Activated effector memory CD4-positive, alpha-beta T cell treated with Interleukin-2 at 50 U/mL for 16 hours (primary cell): ENCODE data around the gene CACNB4.
"Not testable (repeated sequence)": the region's sequence is repeated elsewhere in the genome, so short reads cannot be mapped to it uniquely, and the experiment has no call there.

Experiments
- DNase-seq: peaks from one replicate; pipeline ENCODE4 v3.0.0-alpha.2; 2020

CACNB4 gene

DNA sequence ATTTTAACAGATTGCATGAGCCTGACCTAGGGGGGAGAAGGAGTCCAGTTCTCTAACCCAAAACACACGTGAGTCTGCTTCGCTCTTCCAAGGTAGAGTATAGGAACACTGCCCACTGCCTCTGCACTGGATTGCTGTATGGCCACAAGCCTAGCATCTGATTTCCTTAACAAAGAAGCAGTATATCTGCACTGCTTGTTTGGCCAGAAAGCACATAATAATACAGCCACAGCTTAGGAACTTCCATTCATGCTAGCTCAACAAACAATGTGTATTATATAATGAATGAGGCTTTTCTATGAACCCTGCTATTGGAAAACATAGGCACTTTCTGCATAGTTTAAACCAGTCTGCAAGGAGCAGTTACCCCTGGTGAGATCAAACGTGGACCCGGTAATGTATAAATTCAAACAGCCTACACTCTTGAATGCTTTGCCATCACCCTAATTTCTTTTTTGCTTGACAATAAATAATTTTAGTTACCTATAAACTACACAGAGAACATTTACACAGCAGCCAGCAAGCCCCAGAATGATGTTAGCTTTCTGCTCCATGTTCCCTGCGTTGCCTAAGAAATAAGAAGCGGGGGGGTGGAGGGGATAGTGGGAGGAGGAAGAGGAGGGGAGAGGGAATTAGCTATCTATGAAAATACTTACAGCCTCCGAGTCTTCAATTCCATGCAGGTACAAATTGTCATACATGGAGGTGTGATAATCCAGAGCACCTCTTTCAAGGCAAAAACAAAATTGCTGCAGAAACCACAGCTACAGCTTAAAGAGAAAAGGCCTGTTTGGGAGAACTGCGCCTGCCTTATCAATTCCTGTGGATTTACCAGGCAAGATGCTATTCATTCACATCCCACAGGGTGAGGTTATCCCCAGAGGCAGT lies 125.6 kb downstream of the CACNB4 start:
- no peak for DNase-seq

DNA sequence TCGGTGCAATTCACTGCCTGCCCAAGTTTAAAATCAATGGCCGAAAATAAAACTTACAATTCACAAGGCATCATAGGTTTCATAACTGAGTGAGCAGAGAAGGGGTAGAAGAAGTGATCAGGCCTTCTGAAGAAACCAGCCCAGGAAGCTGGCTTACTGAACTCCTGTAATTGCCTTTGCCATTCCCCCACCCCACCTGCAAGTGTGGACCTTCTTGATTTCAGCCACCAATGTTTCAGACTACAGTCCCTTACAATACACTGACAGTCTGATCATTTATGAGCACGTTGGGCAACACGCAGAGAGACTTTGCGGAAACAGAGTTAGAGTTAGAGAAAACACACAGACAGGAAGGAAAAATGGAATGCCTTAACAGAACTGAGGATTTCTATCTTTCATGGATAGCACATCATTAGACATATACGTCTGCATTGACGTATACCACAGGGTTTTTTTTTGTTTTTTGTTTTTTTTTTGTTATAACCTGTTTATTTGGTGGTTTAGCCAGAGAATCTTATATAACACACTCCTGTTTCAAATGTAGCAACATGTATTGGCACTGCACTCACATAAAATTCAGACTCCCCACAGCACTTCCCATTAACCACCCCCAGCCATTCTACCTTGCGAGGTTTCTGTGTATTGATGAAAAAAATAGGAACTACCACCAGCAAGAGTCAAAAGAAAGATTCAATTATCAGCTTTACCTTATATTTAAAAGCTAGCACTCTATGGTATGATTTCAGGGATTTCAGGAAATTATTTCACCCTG lies 126.4 kb downstream of the CACNB4 start:
- DNase-seq: no peak

DNA sequence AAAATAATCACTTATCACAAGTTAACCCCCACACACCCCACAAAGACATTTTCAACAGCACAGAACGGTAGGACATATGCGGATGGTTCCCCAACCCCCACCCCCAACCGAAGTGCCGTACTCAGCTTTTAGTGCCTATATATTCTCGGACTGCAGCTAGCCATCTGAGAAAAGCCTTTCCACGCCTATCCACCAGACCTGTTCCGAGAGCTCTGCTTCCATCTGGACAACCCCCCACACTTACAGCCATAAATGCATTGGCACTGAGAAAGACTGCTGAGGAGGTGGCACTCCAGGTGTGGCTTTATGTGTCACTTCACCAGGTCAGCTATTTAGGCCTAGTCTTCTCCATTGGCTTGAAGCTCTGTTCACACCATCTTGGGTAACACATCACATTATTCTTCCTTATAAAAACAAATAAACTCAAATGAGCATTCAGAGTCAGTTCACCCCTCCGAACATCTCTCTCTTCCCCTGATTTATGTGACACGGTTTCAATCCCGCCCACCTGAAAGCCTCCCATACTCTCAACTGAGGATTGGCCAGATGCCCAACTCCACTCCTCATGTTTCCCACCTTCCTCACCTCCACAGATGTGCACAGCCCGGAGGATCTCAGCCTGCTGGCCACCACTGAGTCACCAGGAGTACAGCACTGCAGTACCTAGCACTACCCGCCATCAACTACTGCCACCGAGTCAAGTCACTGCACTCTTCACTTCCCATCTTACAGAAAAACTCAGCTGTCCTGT lies 127.4 kb downstream of the CACNB4 start:
- no peak for DNase-seq

DNA sequence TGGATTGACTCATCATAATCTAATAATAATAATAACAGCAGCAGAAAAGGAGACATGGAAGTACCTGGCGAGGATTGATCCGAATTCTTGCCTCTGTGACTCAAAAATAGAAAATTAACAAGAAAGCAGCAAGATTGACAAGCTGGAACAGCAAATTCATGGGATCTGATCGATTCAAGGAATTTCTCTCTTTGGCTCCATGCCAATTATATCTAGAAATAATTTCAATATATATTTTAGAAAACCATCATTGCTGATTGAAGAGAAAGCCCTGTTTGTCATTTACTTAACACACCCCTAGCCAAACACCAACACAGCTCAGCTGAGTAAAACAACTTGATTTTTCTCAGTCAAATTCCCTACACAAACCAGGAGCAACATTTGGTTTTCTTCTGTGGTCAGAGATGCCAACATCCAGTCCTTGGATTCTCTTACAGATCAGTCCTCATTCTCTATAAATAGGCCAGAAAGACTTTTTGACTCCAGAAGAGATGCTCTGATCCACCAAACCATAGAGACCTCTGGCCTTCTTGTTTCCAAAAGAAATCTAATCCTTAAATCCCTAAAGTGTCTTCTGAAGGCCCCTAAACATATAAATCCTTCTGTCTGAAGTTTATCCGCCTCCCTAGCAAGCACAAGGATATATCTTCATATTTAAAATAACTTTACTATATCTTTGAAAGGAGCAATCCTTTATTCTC lies 129.9 kb downstream of the CACNB4 start:
- DNase-seq: no peak

DNA sequence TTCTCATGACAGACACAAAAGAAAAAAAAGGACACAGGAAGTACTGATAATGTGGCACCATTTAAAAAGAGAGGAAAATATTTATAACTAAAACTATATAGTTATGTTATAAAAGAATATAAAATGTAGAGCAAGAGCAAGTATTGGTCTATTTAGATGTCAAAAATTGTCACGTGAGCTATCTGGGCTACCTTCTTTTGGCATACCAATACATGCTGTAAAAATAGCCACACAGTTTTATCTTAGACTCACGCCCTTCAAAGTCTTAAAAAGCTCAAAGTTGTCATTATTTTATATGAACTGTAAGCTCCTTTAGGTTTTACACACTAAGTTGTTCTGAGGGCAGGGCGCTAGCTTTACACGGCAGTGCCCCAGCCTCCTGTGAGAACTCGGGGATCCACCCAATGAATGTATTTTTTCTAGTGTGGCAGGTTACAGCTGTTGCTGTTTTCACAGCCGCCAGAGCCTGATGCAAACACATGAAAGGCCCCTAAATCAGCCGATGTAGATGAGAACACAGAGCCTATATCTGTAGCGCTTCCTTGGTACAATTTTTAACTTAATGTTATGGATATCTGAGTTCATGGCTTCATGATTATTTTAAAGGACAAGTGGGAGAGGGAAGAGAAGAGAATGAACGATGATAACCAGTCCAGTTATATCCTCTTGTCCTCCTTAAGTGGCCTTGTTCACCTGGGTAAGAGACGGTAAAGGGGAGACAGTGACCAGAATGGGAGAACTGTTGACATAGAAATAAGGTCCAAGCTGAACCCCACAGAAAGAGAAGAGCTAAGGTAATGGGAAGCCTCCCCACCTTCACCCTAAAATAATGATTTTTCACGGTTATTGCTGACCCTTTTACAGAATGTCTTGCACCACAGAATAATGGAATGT lies 130.8 kb downstream of the CACNB4 start:
- DNase-seq: no peak

DNA sequence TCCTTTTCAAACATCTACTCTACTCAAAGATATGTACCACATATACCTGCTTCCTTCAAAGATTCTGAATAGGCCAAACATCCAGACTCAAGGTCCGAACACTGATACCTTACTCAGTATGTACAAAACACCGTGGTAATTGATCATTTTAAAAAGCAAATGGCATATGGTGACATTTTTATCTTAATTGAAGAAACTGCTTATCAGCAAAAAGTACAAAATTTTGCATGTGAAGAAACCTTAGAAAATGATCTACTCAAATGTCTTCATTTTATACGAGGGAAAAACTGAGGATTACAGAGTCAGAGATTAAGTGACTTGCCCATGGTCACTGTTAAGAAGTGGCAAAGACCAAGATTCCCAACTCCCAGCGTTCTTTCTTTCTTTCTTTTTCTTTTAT lies 133.0 kb downstream of the CACNB4 start:
- DNase-seq: no peak

DNA sequence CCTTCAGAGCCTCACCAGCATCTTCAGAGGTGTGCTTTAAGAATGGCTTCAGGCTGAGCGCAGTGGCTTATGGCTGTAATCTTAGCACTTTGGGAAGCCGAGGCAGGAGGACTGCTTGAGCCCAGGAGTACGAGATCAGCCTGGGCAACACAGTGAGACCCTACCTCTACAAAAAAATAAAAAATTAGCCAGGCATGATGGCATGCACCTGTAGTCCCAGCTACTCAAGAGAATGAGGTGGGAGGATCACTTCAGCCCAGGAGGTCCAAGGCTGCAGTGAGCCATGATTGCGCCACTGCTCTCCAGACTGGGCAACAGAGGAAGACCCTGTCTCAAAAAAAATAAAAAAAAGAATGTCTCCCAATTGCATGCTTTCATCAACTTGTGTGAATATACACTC lies 137.3 kb downstream of the CACNB4 start:
- DNase-seq: no peak

DNA sequence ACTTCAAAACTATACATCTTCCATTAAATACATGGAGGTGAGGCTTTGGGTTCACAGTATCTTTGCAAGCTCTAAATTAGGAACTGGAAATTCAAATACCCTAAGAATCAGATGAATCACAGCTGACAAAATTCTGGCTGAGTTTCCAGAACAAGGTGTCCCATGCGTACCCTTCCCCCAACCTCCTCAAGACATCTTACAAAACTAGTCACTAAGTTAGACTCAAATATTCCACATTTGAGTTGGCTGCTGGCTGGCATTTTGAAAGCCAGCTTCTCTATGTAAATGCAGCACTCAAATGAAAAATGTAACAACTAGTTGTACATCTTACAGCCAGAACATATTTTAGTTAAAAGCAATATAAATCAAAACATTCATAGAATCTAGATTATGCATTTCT lies 139.6 kb downstream of the CACNB4 start:
- no peak for DNase-seq

DNA sequence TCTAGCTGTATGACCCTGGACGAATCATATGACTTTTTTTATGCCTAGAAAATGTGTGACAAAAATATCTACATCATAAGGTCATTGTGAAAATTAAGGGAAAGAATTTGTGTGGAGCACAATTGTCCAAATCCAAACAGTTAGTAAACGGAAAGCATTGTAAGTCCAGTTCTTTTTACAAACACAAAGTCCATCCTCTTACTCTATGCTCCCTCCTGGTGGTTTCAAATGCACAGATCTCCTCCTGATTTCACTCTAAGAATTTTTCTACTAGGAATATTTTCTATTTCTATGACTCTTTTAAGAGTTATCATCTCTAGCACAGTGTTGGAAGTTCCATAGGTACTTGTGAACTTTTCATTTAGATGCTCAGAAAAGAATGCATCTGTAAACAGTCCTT lies 145.4 kb downstream of the CACNB4 start:
- no peak for DNase-seq

DNA sequence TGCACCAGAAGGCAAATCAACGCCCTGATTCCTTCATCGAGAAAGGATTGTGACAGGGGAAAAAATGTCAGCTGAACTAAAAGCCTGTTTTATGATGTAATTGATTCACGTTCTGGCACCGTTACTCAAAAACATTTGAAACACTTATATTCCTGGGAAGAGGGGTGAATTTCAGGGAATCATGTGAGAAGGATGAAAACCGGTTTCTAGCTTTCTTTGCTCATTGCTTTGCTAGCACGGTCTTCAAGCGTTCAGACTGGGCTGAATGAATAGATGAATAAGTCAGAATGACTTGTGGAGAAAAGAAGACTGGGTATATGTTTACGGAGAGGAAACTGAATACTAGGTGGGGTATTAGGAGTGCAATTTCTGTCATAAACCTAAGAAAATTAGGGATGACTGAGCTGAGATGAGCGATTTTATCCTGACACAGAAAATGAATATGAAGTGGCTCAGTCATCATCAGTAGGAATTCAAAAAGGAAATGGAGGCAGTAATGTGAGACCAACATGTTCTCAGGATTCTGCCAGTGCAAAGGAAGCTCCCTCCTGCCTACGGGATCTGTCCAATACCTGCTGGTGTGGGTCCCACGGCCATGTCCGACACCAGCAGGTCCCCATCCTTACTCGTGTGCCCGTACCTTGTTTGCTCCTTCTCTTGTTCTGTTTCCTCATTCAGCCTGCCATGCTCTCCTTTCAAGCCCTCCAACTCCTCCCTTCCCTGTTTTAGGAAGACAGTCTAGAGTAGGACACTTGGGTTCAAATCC lies 146.0 kb downstream of the CACNB4 start:
- no peak for DNase-seq

DNA sequence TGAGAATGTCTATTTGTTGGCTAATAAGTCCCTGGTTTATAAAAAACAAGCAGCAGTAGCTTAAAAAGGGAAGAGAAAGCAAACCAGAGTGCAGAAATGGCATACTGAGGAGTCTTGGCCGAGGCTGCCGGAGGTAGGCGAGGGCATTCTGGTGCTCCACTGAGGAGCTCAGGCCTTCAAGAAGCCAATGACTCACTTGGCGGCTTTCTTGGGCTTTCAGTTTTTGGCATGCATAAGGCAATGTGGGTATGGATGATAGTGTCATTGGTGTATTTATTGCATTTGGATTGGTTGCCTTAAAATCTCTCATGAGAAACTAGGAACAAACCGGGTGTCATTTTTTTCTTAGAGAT lies 151.1 kb downstream of the CACNB4 start:
- no peak for DNase-seq

DNA sequence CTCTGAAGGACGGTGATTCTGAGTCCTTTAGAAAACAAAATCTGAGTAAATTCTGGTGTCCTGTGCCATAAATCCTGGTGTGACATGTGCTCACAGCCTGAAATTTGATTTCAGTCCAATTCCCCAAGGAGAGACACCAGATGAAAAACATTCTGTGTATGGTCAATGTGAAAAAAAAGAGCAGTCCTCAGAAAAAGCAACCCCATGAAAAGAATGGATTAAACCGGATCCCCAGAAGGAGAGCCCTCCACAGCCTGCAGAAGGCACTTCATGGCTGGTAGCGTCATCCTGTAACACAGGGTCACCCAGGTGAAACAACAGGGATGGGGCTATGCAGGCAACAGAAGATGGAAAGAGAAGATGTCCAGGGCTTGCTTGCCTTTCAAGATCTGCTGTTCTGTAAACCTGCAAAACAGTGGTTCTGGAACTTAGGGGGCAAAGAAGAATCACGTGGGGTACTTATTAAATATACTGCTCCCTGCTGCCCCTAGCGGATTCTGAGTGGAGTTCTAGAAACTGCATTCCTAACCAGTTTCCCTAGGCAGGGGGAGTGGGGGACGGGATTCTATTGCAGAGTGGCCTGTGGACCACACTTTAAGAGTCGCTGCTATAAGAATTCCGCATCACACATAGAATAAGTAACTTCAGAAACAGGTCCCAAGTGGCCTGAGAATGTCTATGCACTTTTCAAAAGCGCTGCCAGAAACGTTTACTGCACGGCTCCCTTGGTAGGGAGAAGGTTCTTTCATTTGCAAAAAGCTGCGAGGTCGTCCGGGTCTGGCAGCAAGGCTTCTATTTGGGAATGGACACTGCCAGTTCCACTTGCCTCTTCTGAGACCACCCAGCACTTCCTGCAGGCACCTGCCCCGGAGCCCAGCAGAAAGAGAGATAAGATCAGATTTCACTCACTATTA lies 151.7 kb downstream of the CACNB4 start:
- no peak for DNase-seq

DNA sequence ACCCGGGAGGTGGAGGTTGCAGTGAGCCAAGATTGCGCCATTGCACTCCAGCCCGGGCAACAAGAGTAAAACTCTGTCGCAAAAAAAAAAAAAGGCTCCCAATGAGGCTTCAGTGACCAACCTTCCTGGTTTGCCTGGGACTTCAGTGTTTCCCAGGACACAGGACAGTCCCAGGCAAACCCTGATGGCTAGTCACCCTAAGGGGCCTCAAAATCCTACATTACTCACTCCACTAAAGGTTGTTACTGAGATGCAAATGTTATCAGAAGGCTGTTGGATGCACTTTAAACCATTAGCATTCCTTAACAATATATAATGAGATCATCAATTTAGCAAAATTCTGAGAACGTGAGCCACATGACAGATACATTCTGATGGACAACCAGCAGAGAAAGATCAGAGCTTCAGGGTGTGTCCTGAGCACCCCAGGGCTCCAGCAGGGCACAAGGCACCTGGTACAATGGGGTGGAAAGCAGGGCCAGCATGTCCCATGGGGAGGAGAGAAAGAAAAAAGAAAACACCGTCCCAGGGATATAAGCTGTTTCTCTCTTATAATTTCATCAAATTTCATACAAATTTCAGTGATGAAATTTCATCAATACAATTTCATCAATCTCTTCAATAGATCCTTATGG lies 152.5 kb downstream of the CACNB4 start:
- DNase-seq: no peak

DNA sequence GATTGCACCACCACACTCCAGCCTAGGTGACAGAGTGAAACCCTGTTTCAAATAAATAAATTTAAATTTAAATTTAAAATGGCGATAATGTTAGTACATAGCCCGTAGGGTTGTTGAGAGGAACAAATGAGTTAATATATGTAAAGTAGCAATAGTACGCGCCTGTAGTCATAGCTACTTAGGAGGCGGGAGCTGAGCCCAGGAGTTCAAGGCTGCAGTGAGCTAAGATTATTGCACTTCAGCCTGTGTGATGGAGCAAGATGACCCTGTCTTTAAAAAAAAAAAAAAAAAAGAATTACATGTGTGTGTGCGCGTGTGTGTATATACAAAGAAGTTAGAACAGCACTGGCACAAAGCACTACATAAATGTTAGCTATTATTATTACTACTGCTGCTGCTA lies 153.2 kb downstream of the CACNB4 start:
- DNase-seq: no peak

DNA sequence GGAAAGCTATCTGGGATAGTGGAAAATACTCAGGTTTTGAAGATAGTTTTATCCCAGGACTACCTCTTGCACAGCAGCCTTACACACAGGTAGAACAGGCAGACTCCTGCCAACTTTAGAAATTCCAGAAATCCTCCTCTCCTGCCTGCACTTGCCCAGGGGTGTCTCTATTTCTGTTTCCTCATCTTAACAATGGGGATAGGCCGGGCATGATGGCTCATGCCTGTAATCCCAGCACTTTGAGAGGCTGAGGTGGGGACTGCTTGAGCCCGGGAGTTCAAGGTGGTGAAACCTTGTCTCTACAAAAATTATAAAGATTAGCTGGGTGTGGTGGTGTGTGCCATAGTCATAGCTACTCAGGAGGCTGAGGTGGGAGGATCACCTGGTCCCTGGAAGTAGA lies 153.7 kb downstream of the CACNB4 start:
- no peak for DNase-seq

DNA sequence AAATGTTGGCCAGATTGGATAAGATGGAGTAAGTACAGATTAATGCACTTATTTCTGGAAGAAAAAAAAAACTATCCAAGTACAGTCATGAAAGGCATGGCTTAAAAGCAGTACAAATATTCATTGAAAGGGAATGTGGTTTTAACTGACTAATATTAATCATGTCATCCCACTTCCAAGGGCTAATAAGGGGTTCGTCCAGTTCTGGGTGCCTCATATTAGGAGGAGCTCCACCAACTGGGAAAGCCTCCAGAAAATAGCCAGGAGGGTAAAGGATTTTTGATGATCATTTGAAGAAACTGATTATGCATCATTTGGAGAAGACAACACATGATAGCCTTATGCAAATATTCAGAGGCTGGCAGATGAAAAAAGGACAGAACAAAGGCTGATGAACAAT lies 155.4 kb downstream of the CACNB4 start:
- DNase-seq: no peak

DNA sequence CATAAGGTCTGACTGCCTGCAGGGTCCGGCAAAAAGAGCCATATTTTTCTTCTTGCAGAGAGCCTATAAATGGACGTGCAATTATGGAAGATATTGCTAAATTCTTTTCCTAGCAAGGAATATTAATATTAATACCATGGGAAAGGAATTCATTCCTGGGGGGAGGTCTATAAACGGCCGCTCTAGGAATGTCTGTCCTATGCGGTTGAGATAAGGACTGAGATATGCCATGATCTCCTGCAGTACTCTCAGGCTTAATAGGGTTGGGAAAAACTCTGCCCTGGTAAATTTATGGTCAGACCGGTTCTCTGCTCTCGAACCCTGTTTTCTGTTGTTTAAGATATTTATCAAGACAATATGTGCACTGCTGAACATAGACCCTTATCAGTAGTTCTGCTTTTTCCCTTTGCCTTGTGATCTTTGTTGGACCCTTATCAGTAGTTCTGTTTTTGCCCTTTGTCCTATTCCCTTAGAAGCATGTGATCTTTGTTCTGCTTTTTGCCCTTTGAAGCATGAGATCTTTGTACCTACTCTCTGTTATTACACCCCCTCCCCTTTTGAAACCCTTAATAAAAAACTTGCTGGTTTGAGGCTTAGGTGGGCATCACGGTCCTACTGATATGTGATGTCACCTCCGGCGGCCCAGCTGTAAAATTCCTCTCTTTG lies 156.2 kb downstream of the CACNB4 start:
- DNase-seq: not testable (repeated sequence)

DNA sequence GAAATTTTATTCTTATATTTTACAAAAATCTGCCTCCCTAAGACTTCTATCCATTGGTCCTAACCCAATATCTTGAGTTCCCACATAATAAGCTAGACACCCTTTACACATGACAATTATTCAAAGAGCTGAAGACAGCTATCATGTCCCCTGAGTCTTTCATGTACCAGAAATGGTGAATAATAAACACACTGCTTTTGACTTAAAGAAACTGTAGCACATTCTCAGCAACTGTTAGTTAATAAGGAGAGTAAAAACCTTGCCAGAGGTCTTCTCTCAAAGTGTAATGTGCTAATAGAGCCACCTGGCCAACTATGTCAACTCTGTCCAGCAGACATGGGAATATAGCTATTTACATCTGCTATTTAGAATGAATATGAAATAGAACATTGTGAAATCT lies 160.9 kb downstream of the CACNB4 start:
- DNase-seq: no peak

DNA sequence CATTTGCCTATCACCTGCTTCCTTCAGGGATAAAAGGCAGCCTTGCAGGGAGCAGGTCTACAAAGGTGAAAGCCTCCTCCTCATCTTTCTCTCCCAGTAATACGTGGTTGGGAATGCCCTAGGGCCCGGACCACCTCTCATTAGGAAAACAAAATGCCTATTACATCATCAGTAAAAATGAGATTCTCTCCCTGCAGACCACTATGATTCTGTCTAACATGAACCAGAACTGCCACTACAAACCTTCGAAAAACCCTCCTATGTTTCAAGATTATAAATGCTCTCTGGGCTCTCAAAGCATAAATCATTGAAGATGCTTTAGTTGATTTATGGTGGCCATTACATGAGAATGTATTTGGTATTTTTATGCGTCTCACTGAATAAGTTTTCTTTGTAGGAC lies 162.2 kb downstream of the CACNB4 start:
- no peak for DNase-seq
